EH (cell line): ENCODE measurements around the gene TRMT11.
A peak's percentile ranks its signal among the peaks of the same experiment; 100 is the strongest.
"Not testable (repeated sequence)": the region's sequence is repeated elsewhere in the genome, so short reads cannot be mapped to it uniquely, and the experiment has no call there.

Source experiments
- DNase-seq: peaks from one replicate; pipeline ENCODE4 v3.0.0-alpha.2; 2015; ENCODE audit warnings: low read depth

The TRMT11 gene

DNA sequence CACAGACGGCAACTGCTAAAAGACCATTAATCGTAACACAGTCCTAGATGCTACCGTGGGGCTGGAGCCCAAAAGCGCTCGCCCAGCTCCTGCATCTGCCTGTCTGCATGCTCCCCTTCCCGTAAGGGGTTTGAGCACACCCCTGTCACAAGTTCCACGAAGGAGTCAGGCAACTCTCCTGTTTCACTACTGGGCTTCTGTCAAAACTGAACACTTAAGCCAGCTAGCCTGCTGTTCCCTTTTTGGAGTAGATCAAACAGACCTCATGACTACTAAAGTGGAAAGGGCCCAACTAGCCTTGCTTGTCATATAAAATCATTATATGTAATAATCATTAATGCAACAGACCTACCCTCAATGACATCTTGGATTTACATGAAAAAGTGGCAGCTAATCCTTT lies 61.3 kb downstream of the TRMT11 start:
- no peak for DNase-seq

DNA sequence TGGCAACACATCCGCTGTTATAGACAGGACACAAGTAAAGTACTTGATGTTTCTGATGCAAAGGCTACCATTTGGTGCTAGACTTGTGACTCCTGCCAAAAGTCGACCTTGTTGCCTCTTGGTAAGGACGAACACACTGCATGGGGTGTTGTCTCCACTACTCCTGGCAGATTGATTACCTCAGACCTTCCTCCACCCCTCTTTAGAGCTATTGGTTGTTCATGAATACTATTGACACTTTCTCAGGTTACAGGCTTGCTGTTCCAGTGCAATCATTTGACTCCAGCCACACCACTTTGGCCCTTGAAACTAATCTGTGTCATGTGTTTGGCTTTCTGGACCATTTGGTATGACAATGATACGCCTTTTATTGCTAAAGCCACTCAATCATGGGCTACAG lies 62.3 kb downstream of the TRMT11 start:
- no peak for DNase-seq

DNA sequence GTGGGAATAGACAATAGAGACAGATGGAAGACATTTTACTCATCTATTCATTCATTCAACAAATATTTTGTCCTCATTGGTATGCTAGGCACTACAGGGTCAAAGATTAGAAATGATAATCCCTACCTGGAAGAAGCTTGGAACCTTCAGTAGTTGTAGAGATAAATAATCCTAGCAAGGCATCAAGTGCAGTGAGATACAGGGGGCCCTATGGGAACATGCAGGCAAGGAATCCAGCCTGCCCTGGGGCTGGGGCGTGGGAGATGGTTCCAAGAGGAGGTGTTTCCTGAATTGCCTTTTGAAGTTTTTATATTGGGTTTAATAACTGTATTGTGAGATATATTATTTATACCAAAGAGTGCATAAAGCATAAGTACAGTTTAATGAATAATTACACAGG lies 64.5 kb downstream of the TRMT11 start:
- DNase-seq, result no peak

DNA sequence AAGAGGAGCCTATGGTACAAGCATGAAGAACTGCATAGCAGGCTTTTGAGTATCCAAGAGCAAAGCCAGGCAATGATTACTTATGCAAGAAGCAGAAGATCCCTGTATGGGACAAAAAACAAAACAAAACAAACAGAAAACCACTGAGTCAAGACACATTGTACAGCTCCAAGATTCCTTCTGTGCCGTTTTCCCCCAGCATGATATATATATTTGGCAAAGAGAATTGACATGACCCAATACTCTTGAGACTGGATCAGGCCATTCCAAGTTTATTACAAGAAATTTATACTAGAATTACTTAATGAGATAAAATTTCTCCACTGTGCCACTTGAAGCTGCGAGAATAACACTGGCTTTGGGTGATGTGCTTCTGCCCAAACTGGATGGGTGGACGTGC lies 65.5 kb downstream of the TRMT11 start:
- DNase-seq, result no peak

DNA sequence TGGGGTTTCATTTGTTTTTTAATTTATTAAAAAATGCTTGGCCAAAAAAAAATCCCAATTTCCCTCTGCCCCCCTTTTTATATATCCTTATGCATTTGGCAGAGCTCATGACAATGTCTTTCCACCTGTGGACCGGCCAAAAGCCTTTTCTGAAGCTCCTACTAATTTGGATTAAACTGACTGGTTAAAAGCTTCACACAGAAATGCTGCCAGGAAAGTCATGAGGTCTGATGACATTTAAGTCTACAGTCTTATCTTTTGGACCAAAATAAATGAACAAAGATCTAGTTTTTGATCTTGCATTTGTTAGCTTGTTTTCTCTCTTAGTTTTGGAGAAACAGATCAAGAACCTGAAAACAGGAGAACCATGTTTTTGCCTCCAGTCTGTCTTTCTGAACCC lies 66.1 kb downstream of the TRMT11 start:
- no peak for DNase-seq

DNA sequence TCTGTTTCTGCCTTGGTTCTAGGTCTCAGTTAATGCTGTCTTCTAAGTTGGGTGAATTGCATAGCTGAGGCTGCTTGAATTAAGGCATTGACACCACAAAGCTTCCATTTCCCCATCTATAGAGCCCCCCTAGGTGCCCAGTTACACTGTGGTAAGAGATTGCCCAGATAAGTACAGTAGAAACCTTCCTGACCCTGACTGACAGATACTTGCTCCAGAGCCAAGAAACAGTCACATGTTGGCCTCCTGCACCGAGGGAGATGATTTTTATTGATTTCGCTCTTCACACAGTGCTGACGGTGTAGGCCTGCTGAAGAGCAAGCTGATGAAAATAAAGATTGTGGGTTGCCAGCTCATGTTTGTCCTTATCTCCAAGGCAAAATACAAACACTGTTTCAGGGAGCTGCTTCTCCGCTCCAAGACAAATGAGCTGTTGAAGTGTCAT lies 67.9 kb downstream of the TRMT11 start:
- peak; percentile 8 for DNase-seq

DNA sequence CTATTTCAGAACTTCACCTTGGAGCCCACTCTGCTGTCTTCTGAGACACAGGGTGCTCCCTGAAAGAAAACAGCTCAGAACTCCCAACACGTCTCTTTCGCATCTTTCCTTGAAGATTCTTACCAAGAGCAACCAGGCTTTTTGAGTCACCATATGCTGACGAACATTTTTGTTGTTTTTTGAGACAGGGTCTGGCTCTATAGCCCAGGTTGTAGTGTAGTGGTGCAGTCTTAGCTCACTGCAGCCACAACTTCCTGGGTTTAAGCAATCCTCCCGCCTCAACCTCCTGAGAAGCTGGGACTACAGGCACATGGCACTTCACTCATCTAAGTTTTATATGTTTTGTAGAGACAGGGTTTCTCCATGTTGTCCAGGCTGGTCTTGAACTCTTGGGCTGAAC lies 68.5 kb downstream of the TRMT11 start:
- DNase-seq, result no peak

DNA sequence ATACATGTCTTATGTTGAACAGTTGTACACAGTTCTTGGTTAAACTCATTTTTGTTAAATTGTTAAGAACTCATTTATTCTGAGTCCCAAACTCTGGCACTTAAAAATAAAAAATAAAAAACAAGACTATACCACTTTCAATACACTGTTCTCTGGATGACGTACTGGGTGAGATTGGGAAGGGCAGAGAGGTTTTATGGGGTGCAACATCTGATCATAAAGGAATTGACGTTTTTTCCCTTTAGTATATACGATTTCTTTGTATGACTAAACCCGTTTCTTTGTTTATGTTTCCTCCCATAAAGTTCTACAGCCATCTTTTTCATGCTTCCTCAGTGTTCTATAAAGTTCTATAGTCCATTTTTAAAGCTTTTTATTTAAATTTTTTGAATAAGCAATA lies 69.1 kb downstream of the TRMT11 start:
- DNase-seq, result no peak

DNA sequence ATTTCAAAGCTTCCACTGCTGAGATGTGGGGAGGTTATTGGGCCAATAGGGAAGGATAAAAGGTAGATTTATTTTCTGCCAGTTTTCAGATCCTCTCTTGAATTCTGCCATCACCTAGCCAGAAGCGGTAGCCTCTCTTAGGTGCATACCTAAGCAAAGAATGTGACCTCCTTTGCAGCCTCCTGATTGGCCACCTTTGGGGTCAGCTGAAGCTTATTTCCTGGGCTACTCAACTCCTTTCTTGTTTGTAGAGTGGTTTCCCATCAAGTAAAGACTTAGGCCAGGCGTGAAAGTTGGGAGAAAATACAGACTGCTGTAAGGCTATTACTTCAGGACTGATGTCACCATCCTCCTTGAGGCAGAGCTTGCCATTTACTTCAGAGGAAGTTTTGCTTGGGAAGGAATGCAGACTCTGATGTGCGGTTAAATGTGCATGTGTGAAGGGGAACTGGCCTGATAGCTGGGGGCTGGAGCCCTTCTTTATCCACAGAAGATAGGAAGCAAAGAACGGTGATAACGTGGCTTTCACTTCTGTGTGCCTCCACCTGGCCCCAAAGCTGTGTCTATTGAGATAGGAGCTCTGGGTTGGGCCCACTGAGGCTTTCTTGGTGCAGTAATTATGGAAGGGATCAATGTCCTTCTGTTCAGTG lies 70.1 kb downstream of the TRMT11 start:
- DNase-seq, result no peak

DNA sequence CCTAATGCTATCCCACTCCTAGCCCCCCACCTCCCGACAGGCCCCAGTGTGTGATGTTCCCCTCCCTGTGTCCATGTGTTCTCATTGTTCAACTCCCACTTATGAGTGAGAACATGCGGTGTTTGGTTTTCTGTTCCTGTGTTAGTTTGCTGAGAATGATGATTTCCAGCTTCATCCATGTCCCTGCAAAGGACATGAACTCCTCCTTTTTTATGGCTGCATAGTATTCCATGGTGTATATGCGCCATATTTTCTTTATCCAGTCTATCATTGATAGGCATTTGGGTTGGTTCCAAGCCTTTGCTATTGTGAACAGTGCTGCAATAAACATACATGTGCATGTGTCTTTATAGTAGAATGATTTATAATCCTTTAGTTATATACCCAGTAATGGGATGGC lies 71.7 kb downstream of the TRMT11 start:
- not testable (repeated sequence) for DNase-seq

DNA sequence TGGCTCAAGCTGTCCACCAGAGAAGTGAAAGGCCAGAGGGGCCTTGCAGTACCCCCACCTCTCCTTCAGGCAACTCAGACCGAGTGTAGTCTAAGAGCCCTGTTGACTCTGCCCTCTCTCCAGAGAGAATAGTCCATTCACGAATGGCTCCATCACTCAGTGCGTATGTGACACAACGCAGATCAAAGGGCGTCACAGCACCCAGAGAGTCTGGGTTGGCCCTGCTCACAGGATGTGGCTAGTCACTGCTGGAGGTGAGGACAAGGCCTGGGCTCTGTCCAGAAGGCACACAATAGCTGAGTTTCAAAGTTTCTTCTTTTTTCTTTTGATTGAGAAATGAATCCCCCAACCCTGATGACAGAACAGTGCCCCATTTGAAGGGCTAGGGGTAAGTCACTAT lies 74.1 kb downstream of the TRMT11 start:
- no peak for DNase-seq

DNA sequence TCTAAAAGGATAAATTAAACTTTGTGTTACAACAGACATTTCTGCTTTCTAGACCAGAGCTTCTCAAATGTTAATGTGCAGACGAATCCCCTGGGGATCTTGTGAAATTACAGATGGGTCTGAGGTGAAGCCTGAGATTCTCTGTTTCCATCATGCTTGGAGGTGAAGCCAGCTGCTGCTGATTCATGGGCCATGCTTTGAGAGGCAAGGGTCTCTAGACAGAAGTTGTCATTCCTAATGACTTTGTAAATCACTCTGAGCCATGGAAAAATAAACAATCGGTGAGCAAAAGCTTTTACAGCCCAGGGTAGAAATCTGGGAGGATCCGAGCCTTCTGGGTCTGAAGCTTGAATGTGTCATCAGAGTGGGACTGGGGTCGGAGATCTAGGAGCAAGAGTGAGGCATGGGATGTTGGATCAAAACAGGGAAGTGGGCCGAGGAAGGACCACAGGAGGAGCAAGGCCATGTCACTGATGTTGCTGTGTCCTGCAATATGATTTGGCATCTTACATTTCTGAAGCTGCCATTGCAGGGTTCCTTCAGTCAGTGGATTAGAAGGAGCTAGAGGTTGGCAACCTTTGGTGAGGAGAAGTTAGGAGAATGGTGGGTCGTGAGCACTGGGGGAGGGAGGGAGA lies 77.3 kb downstream of the TRMT11 start:
- DNase-seq, result peak; percentile 47

DNA sequence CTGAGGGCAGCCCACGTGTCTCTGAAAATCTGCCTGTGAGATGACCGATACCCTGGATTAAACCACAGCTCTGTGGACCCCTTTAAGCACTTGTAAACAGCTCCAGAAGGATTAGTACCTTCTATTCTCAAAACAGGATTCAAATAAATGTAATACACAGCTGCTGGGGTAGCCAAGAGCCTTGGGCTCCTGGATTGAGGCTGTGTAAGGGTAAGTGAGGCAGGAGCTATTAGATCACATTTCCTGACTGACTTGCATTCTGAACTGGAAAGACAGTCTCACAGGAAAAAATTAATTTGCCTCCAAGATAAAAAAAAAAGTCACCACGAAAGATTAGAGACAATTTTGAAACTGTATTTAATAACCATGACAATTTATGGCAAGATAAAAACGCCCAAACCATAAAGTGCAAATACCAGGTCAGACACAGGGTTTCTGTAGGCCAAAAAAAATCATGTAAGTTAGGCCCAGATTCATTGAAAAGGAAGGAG lies 78.0 kb downstream of the TRMT11 start:
- DNase-seq, result no peak

DNA sequence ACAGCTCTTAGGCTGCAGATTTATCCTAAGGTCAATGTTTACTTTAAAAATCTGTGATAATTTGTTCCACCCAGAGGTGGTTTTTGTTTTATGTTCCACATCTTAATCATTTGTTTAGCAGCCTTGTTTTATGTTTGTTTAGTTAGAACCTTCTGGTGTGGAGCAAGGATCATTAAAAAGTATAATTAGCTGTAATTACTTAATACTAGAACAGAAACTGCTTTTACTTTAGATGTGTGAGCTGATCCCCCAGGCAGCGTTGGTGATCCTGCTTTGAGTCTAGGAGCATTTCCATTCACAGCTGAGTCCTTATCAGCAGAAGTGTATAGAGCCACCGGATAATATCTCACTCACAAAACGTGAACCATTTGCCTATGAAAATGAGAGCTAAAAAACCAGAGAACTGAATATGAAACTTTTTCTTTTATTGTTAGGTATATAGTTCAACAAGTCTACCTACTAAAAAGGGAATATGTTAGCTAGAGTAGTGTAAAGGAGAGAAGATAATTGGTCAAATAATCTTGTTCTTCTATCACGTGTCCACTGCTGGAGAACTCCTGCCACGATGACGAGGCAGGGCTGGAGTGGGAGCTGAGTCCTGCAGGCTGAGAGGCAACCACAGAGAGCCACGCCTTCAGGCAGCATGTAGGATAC lies 78.5 kb downstream of the TRMT11 start:
- no peak for DNase-seq

DNA sequence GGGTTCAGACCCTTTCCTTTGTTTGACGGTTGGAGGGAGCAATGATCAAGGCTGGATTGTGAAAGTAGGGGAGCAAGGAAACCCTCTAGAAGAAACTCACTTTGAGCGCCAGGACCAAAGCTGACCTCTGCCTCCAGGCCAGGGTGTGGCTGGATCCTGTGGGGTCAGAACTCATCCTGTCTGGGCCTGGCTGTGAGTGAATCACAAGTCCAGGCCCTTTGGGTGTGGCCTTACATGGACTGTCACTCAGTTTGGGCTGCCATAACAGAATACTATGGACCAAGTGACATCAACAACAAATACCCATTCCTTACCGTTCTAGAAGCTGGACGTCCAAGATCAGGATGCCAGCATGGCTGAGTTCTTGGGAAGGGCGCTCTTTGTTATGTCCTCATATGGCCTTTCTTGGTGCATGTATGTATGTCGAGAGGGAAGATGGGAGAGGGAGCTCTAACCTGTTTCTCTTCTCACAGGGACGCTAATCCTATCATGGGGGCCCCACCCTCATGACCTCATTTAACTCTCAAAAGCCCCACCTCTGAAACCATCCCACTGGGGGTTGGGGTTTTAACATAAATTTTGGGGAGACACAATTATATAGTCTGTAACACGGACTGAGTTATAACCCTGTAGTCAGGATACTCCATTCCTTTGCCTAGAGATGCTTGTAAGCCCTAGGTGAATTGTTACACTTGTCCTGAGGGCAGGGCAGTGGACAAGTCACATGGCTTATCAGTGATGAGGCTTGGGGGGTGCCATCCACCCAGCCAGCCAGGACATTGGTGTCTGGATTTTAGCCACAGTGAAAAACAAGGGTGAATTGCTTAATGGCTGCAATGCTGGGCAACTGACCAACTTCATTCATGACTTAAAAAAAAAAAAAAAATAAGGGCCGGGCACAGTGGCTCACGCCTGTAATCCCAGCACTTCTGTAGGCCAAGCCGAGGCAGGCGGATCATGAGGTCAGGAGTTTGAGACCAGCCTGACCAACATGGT lies 80.0 kb downstream of the TRMT11 start:
- DNase-seq, result no peak

DNA sequence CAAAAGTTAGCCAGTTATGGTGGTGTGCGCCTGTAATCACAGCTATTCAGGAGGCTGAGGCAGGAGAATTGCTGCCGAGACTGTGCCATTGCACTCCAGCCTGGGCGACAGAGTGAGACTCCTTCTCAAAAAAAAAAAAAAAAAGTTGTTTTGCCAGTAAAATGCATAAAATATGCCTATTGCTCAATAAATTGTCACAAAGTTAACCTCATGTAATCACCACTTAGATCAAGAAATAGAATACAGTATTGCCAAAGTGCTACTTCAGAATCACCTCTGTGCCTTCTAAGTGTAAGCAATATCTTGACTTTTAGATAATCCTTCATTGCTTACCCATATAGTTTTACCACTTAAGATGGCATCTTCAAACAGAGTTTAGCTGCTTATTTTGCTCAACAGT lies 80.7 kb downstream of the TRMT11 start:
- DNase-seq, result no peak

DNA sequence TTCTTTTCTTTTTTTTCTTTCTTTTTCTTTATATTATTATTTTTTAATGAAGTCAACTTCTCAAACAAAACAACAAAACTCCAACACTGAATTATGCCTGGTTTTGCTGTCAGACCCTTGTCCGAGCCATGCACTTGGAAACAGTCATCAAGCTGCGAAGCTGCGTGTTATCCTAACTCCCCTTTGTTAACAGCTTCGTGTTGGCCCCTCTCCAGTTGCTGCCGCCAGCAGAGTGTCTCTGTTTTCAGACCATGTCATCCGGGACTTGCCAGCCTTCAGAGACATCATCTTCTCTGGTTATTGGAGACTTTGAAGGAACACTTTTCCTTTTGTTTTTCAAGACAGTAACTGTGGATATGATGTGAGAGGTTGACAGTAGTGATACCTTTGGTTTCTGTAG lies 83.1 kb downstream of the TRMT11 start:
- DNase-seq, result no peak

DNA sequence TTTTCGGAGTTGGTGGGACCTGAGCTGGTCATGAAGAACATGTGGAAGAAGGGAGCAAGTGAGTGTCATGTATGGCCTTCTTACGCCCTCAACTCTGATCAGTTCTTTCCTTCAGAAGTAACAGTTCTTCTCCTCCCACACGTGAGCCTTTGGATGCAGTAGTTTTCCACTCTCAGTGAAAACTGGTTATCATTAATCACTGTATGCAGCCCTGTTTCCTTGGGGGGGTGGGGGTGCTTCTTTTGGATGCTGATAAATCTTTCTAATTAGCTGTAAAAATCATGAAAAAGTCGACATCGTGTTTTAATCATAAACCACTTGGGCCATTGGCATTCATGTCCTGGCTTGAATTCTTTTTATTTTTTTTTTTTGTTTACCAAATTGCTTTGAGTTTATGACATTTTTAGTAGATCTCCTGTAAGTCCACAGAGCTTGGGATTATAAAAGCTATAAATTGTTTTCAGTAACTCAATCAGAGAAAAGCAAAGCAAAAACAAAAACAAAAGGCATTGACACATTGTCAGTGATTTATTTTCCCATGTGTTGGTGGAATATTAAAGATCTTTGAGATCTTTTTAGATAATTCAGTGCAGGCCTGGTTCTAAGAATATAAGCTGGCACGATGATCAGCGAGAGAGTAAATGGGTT lies 84.8 kb downstream of the TRMT11 start:
- no peak for DNase-seq

DNA sequence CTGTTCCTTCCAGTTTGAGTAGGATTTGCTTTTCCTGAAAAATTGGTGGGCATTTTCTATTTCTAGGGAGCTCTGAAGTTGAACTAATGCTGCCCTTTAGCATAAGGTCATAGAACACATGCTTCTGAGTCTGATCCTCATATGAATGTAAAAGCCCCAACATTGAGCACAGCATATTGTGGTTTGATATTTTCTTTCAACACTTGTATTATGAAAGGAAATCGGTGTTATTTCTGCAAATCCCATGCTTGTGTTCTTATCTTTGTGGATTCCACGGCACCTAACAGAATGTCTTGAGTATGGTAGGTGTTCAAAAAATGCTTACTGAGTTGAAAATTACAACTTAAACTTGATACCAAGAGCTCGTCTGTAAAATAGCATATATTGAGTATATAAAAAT lies 85.8 kb downstream of the TRMT11 start:
- no peak for DNase-seq

DNA sequence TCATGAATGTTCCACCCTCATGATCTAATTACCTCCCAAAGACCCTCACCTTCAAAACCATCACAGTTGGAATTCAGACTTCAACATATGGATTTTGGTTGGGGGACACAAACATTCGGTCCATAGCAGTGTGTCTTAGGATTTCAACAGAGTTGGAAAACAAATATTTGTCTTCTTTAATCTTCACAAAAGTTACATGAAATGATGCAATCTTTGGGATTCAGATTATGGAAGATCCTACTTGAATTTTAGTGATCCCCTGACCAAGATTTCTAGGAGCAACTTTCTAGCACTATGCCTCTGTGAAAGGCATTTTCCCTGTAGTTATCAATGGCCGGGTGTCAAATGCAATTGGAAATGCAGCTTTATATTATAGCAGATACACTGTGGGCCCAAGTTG lies 86.5 kb downstream of the TRMT11 start:
- no peak for DNase-seq

DNA sequence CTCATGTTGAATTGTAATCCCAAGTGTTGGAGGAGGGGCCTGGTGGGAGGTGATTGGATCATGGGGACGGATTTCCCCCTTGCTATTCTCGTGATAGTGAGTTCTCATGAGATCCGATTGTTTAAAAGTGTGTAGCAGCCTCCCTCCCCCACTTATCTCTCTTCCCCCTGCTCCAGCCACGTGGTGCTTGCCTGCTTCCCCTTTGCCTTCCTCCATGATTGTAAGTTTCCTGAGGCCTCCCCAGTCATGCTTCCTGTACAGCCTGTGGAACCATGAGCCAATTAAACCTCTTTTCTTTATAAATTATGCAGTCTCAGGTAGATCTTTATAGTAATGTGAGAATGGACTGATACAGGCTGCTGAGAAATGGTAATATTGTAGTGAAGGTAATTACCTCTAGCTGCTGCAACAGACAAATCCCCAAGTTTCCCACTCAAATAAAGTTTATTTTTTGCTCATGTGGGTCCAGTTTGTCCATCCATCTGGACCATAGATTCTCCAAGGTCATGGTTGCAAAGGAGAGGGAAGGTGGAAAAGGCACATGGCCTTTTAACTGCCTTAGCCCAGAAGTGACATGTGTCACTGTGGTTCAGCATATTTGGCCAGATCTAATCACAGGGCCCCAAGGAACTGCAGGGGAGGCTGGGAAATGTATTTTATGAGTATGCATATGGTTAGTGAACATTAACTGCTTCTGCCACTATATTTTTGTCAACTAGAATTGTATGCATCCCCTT lies 89.2 kb downstream of the TRMT11 start:
- no peak for DNase-seq
